ENCODE results near the gene NLRC3. TPM values are rescaled to one million over a fixed set of nuclear protein-coding genes. Genes with fewer than 3 reads are reported as not detected.

NLRC3 gene, protein sequence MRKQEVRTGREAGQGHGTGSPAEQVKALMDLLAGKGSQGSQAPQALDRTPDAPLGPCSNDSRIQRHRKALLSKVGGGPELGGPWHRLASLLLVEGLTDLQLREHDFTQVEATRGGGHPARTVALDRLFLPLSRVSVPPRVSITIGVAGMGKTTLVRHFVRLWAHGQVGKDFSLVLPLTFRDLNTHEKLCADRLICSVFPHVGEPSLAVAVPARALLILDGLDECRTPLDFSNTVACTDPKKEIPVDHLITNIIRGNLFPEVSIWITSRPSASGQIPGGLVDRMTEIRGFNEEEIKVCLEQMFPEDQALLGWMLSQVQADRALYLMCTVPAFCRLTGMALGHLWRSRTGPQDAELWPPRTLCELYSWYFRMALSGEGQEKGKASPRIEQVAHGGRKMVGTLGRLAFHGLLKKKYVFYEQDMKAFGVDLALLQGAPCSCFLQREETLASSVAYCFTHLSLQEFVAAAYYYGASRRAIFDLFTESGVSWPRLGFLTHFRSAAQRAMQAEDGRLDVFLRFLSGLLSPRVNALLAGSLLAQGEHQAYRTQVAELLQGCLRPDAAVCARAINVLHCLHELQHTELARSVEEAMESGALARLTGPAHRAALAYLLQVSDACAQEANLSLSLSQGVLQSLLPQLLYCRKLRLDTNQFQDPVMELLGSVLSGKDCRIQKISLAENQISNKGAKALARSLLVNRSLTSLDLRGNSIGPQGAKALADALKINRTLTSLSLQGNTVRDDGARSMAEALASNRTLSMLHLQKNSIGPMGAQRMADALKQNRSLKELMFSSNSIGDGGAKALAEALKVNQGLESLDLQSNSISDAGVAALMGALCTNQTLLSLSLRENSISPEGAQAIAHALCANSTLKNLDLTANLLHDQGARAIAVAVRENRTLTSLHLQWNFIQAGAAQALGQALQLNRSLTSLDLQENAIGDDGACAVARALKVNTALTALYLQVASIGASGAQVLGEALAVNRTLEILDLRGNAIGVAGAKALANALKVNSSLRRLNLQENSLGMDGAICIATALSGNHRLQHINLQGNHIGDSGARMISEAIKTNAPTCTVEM
- 0.18 TPM in 1 of 2 replicates, not detected in the other for total RNA-seq
- long read RNA-seq, partial matches to known transcripts = 0 of 2 reads
- long read RNA-seq, other reads (novel, unspliced or antisense) = 2 of 2 reads

DNA sequence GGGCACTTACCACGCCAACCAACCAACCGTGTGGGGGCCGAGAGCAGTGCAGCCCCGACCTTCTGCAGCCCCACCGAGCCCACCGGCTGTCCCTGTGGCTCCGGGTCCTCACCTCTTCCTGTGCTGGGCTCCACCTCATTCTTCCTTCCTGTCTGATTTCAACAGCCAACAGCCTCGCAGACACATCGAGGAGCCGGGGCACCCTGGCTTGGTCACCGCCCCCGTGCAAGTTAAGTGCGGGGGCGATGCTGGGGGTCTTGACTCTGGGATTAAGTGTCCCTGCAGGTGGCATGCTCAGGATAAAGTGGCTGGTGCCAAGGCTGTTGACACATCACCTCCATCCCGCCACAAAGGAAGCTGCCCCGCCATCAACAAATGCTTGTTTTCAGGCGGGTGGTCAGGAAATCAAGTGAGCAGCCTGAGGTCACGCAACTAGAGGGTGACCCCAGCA, at the start of gene NLRC3:
Gene NLRC3, minus strand, starts transcription at position 102 of the 451 bp plus-strand sequence. CDS start 12,367 bp downstream, outside the sequence.
- Mint-ChIP-seq H3K9me3 (no peaks in the 10 kb centered on the region), H3K27ac (ENCODE audit: unreplicated experiment) (peak within 1 kb of the TSS; percentile 69), H3K36me3 (ENCODE audit: low read depth) (no peaks in the 10 kb centered on the region), H3K4me3 (no peak within 1 kb of the TSS), H3K4me1 (peaks cover 13% of the 10 kb centered on the region), H3K27me3 (ENCODE audit: low read depth) (no peaks in the 10 kb centered on the region)
- TF ChIP-seq, protein P1, sequence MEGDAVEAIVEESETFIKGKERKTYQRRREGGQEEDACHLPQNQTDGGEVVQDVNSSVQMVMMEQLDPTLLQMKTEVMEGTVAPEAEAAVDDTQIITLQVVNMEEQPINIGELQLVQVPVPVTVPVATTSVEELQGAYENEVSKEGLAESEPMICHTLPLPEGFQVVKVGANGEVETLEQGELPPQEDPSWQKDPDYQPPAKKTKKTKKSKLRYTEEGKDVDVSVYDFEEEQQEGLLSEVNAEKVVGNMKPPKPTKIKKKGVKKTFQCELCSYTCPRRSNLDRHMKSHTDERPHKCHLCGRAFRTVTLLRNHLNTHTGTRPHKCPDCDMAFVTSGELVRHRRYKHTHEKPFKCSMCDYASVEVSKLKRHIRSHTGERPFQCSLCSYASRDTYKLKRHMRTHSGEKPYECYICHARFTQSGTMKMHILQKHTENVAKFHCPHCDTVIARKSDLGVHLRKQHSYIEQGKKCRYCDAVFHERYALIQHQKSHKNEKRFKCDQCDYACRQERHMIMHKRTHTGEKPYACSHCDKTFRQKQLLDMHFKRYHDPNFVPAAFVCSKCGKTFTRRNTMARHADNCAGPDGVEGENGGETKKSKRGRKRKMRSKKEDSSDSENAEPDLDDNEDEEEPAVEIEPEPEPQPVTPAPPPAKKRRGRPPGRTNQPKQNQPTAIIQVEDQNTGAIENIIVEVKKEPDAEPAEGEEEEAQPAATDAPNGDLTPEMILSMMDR (conservative IDR thresholded peaks at IDR 0.05) = no peak
- DNase-seq (ENCODE audit: low read depth, low spot score) = no peak

DNA sequence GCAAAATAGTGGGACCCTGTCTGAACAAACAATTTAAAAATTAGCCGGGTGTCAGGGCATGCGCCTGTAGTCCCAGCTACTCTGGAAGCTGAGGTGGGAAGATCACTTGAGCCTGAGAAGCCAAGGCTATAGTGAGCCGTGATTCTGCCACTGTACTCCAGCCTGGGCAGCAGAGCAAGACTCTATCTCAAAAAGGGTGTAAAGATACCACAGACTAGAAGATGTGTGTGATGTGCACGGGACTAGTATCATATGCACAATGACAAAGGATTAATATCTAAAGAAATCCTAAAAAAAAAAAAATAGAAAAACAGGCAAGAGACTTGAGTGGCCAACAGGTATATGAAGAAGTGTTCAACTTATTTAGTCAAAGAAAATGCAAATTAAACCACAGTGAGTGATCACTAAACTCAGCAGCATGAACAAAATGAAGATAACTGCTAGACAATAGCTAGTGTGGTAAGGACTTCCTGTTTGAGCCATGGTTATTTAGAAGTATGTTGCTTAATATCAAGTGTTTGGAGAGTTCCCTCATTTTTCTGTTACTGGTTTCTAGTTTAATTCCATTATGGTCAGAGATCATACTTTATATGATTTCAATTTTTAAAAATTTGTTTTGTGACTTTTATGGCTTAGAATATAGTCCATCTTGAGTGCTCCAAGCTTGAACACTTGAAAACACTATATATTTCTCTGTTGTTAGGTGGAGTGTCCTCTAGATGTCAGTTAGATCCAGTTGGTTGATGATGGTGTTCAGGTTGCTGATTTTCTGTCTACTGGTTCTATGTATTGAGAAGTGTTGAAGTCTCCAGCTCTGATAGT, 48.9 kb upstream of the NLRC3 start:
- no peaks in the 10 kb centered on the region for H3K27me3 Mint-ChIP-seq (ENCODE audit: low read depth)
- DNase-seq (ENCODE audit: low read depth, low spot score) = no peak

DNA sequence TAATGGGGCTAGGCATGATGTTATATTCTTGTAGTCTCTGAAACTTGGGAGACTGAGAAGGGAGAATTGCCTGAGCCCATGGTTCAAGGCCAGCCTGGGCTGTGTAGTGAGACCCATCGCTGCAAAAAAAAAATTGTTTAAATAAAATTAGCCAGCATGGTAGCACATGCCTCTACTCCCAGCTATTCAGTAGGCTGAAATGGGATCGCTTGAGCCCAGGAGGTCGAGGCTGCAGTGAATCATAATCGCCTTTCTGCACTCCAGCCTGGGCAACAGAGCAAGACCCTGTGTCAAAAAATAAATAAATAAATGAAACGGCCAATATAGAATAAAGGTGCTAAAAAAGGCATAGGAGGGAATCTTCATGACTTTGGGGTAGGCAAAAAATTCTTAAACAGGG, 48.1 kb upstream of the NLRC3 start:
- no peak for DNase-seq (ENCODE audit: low read depth, low spot score)
- H3K9me3 Mint-ChIP-seq = no peaks in the 10 kb centered on the region

More for the DNA sequence above, 48.9 kb upstream of the NLRC3 start:
- Mint-ChIP-seq H3K4me1 (no peaks in the 10 kb centered on the region), H3K9me3 (no peaks in the 10 kb centered on the region), H3K4me3 (no peak overlapping the region), H3K36me3 (ENCODE audit: low read depth) (no peaks in the 10 kb centered on the region), H3K27ac (ENCODE audit: unreplicated experiment) (no peak overlapping the region)
- TF ChIP-seq, protein P1 (conservative IDR thresholded peaks at IDR 0.05) = no peak

DNA sequence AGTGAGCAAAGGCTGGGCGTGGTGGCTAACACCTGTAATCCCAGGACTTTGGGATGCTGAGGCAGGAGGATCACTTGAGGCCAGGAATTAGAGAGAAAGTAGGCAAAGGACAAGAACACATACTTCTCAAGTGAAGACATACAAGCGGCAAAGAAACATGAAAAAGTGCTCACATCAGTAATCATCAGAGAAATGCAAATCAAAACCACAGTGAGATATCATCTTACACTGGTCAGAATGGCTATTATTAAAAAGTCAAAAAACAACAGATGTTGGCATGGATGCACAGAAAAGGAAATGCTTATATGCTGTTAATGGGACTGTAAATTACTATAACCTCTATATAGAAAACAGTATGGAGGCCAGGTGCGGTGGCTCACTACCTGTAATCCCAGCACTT, 46.4 kb upstream of the NLRC3 start:
- TF ChIP-seq, protein P1 (conservative IDR thresholded peaks at IDR 0.05) = no peak
- DNase-seq (ENCODE audit: low read depth, low spot score) = no peak
- Mint-ChIP-seq H3K4me1 (no peaks in the 10 kb centered on the region), H3K27me3 (ENCODE audit: low read depth) (no peaks in the 10 kb centered on the region), H3K9me3 (no peaks in the 10 kb centered on the region), H3K4me3 (no peak overlapping the region), H3K36me3 (ENCODE audit: low read depth) (no peaks in the 10 kb centered on the region), H3K27ac (ENCODE audit: unreplicated experiment) (no peak overlapping the region)

More for the DNA sequence above, 48.1 kb upstream of the NLRC3 start:
- TF ChIP-seq, protein P1 (conservative IDR thresholded peaks at IDR 0.05) = no peak
- H3K36me3 Mint-ChIP-seq (ENCODE audit: low read depth) = no peaks in the 10 kb centered on the region
- H3K27me3 Mint-ChIP-seq (ENCODE audit: low read depth) = no peaks in the 10 kb centered on the region
- no peak overlapping the region for H3K27ac Mint-ChIP-seq (ENCODE audit: unreplicated experiment)
- H3K4me3 Mint-ChIP-seq = no peak overlapping the region
- no peaks in the 10 kb centered on the region for H3K4me1 Mint-ChIP-seq

Data from neural crest cell (in vitro differentiated cells).